Bronchial epithelial cell (primary cell): ENCODE results near the gene PRDM15. TPM values are rescaled to one million over a fixed set of nuclear protein-coding genes. Genes with fewer than 3 reads are reported as not detected.

Source experiments
- DNase-seq: peaks from one replicate; pipeline ENCODE4 v3.0.0-alpha.2; 2010; ENCODE audit warnings: low read depth
- FAIRE-seq: peaks from 2 replicates; lab custom pipeline; 2011; peaks lifted over from hg19 to GRCh38; lab: Jason Lieb, UNC
- H3K27me3 ChIP-seq: 2 replicates; pipeline ENCODE4 v1.5.1; 2011; ENCODE audit warnings: low read length; ENCODE audit not compliant: control insufficient read depth, insufficient read depth
- H3K36me3 ChIP-seq: 2 replicates; pipeline ENCODE4 v1.5.1; 2011; ENCODE audit warnings: low read length; ENCODE audit not compliant: control insufficient read depth, insufficient read depth
- H3K4me3 ChIP-seq: 2 replicates; pipeline ENCODE4 v1.5.1; 2011; ENCODE audit warnings: mild to moderate bottlenecking, low read depth, low read length, control low read depth
- total RNA-seq: library from RNA; depleted of rRNA; stranded (reverse); fragments of >200 nt; gene quantifications from 2 replicates; pipeline ENCODE4 v1.2.1, GENCODE V29; 2014
- TF ChIP-seq, protein P1 (sequence below): IDR thresholded peaks from 2 replicates; pipeline ENCODE4 v1.5.1; 2011; ENCODE audit warnings: mild to moderate bottlenecking, moderate library complexity, low read length, control low read depth, inconsistent platforms; ENCODE audit not compliant: insufficient read depth, severe bottlenecking

Gene PRDM15
- total RNA-seq, 1 donor from 2014 or later = 6.1 TPM

DNA sequence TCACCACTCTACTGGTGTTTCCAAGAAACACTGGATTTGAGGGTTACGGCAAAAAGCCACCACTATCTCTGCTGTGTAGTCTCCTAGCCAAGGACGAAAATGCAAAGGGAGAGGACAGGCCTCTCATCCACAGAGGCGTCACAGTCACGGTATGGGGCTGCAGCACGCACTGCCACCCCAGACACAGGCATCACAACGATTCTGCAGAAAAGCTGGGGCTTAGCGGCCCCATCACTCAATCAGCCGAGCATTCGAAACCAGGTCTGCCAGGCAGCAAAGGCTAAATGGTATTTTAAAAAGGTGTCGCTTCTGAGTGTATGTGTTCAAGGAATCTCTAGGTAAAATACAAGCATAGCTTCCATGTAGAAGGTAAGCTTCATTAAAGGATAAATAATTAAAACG, 113.7 kb downstream of the PRDM15 start:
- DNase-seq (no peak), FAIRE-seq (peak; percentile 36)
- Histone ChIP-seq H3K27me3 (no peaks in the 10 kb centered on the region), H3K36me3 (peaks cover 3% of the 10 kb centered on the region), H3K4me3 (peak overlapping the region; percentile 93)
- TF ChIP-seq, protein P1, sequence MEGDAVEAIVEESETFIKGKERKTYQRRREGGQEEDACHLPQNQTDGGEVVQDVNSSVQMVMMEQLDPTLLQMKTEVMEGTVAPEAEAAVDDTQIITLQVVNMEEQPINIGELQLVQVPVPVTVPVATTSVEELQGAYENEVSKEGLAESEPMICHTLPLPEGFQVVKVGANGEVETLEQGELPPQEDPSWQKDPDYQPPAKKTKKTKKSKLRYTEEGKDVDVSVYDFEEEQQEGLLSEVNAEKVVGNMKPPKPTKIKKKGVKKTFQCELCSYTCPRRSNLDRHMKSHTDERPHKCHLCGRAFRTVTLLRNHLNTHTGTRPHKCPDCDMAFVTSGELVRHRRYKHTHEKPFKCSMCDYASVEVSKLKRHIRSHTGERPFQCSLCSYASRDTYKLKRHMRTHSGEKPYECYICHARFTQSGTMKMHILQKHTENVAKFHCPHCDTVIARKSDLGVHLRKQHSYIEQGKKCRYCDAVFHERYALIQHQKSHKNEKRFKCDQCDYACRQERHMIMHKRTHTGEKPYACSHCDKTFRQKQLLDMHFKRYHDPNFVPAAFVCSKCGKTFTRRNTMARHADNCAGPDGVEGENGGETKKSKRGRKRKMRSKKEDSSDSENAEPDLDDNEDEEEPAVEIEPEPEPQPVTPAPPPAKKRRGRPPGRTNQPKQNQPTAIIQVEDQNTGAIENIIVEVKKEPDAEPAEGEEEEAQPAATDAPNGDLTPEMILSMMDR = no peak

DNA sequence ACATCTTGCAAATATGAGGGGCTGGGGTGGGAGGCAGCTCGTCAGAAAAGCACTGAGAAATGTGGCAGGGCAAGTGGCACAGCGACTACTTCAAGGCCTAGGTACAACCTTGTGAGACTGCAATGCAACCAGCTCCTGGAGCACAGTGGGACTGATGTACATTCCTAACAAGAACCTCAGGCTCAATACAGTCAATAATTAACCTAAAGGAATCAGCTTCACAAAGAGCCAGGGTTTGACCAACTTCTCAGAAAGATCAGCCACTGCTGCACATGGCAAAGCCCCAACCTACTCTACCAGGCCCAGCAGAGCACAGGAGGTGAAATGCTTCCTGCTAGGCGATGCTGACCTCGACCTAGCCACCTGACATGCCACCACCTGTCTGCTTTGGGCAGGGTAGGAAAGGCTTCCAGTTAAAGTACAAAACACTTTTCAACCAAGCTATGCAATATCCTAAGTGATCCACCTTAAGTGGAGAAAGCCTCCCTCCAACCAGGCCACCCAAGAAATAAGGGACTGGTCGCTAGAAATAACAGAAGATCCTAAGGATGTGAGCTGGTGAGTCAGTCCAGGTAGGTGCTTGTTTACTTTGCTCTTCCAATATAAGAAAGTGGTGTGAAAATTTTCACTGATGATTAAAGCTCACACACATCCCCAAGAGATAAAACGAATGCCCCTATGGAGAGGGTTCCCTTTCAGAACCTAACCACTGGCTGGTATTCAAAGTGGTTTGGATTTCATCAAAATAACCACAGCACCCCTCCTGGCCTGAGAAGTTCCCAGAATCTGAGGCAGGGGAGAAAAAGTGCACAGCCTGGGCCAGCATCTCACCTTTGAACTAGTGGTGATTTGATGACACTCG, 114.4 kb downstream of the PRDM15 start:
- peak overlapping the region; percentile 93 for H3K4me3 ChIP-seq
- peaks cover 4% of the 10 kb centered on the region for H3K36me3 ChIP-seq
- H3K27me3 ChIP-seq = no peaks in the 10 kb centered on the region
- DNase-seq (peak; percentile 58), FAIRE-seq (no peak)
- TF ChIP-seq, protein P1 = no peak

DNA sequence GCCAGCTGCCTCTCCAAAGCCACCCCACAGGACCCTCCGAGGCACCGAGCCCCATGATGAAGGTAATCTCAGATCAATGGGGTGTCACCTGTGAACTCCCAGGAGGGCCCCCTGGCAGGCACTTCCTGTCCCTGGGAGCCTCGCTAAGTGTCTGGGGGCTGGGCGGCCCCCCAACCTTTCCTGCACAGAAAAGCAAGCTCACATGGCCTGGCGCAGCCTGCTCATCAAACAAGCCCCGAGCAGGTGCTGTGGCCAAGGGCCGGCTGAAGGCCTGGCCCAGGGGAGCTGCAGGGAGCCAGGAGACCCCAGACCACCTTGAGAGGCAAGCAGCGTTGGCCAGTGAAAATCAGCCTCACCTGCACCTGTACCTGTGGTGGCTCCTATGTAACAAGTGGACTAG, 115.1 kb downstream of the PRDM15 start:
- TF ChIP-seq, protein P1 = no peak
- peak overlapping the region; percentile 23 for H3K4me3 ChIP-seq
- FAIRE-seq = no peak
- DNase-seq = no peak
- peaks cover 4% of the 10 kb centered on the region for H3K36me3 ChIP-seq
- no peaks in the 10 kb centered on the region for H3K27me3 ChIP-seq

DNA sequence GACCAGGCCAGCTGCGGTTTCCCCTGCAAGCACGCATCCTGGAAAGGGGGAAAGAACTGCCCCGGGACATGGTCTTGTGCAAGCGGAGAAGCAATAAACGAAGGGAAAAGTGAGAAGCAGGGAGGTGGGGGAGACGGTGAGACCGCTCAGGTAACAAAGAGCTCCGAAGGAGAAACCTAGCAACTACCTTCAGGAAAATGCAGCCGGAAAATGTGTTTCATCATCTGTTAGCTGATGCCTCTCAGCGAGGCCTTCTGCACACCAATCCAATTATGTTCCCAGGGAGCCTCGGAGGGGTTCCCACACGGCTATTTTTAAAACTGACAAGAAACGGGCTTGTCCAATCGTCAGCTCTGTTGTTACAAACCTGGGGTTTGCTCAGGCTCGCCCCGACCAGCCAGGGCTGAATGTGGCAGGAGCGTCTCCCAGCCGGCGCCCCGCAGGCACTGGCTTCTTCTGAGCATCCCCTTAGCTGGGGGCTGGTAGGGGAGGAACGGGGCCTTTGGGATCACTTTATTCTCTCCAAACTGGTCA, 115.7 kb downstream of the PRDM15 start:
- H3K27me3 ChIP-seq = no peaks in the 10 kb centered on the region
- TF ChIP-seq, protein P1 = no peak
- FAIRE-seq = no peak
- H3K4me3 ChIP-seq = peak overlapping the region; percentile 23
- H3K36me3 ChIP-seq = peaks cover 4% of the 10 kb centered on the region
- peak; percentile 88 for DNase-seq

DNA sequence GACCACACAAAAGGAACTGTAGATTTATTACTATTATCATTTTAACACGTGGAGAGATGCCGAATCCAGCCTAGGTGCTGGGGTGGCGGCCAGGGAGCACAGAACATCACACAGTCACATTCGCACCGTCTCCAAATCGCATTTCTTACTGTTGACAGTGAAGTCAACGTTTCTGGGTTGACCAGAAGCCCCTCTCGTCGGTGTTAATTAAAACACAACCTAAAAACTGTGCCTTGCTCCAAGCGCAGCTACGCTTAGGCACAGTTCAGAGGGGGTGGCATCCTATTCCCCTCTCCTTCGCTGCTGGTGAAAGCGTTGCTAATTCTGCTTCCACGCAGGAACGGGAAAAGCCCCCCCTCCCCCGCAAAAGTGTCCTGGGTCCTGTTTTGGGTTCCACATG, 116.4 kb downstream of the PRDM15 start:
- no peak for DNase-seq
- FAIRE-seq = no peak
- H3K36me3 ChIP-seq = peaks cover 4% of the 10 kb centered on the region
- H3K4me3 ChIP-seq = no peak overlapping the region
- H3K27me3 ChIP-seq = no peaks in the 10 kb centered on the region
- TF ChIP-seq, protein P1 = no peak
